KMS-11 (cell line): ENCODE results near the gene ABCC11.

ENCODE experiments used
- H2AFZ ChIP-seq: fragments of 200-600 bp; sonication (generic); 2 replicates; pipeline ENCODE4 v1.6.1; 2016; ENCODE audit warnings: antibody characterized with exemption, mixed run types, low read depth
- H3K27ac ChIP-seq: fragments of 200-600 bp; sonication (generic); 2 replicates; pipeline ENCODE4 v1.6.1; 2016; ENCODE audit warnings: mild to moderate bottlenecking, mixed run types
- H3K27me3 ChIP-seq: fragments of 200-600 bp; sonication (generic); 2 replicates; pipeline ENCODE4 v1.6.1; 2017; ENCODE audit warnings: mild to moderate bottlenecking, low read depth, mixed run types, moderate library complexity; ENCODE audit not compliant: insufficient read depth
- H3K36me3 ChIP-seq: fragments of 200-600 bp; sonication (generic); 2 replicates; pipeline ENCODE4 v1.6.1; 2017; ENCODE audit warnings: mild to moderate bottlenecking, mixed run types; ENCODE audit not compliant: insufficient read depth
- H3K4me1 ChIP-seq: fragments of 200-600 bp; sonication (generic); 2 replicates; pipeline ENCODE4 v1.6.1; 2016; ENCODE audit warnings: mild to moderate bottlenecking, low read depth, mixed run types; ENCODE audit not compliant: poor library complexity, severe bottlenecking
- H3K4me2 ChIP-seq: fragments of 200-600 bp; sonication (generic); 2 replicates; pipeline ENCODE4 v1.7.0; 2016; ENCODE audit warnings: mild to moderate bottlenecking, mixed run types
- H3K4me3 ChIP-seq: fragments of 200-600 bp; sonication (generic); IDR thresholded peaks from 2 replicates; pipeline ENCODE4 v1.6.1; 2017; ENCODE audit warnings: low read depth, low read length, mixed read lengths; ENCODE audit not compliant: insufficient read depth
- H3K79me2 ChIP-seq: fragments of 200-600 bp; sonication (generic); 2 replicates; pipeline ENCODE4 v1.6.1; 2016; ENCODE audit warnings: low read depth, mixed run types; ENCODE audit not compliant: insufficient read depth
- H3K9ac ChIP-seq: fragments of 200-600 bp; sonication (generic); 2 replicates; pipeline ENCODE4 v1.6.1; 2016; ENCODE audit warnings: mild to moderate bottlenecking, mixed run types
- H4K20me1 ChIP-seq: fragments of 200-600 bp; sonication (generic); 2 replicates; pipeline ENCODE4 v1.6.1; 2016; ENCODE audit warnings: mild to moderate bottlenecking, mixed run types; ENCODE audit not compliant: insufficient read depth
- TF ChIP-seq, protein P1 (sequence below): fragments of 200-600 bp; sonication (generic); conservative IDR thresholded peaks from 2 replicates; pipeline ENCODE4 v1.6.1; 2017; ENCODE audit warnings: low read depth, mild to moderate bottlenecking, antibody characterized with exemption, low read length, moderate library complexity, mixed read lengths

ABCC11 gene

DNA sequence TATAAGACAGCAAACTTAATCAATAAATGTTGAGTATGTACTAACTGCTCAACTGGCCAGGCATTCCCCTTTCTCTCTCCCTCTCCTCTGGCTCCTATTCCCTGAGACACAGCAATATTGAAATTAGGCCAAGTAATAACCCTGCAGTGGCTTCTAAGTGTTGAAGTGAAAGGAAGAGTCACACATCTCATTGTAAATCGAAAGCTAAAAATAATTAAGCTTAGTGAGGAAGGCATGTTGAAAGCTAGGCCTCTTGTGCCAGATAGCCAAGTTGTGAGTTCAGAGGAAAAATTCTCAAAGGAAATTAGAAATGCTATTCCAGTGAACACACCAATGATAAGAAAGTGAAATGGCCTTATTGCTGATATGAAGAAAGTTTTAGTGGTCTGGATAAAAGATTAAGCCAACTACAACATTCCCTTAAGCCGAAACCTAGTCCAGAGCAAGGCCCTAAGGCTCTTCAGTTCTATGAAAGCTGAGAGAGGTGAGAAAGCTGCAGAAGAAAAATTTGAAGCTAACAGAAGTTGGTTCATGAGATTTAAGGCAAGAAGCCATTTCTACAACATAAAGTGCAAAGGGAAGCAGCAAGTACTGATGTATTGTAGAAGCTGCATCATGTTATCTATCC, 35.4 kb upstream of the ABCC11 start:
- H3K4me3 ChIP-seq, result no peak overlapping the region
- H3K79me2 ChIP-seq, result no peaks in the 10 kb centered on the region
- H3K4me2 ChIP-seq, result no peak overlapping the region
- no peaks in the 10 kb centered on the region for H3K27me3 ChIP-seq
- no peak overlapping the region for H2AFZ ChIP-seq
- H3K4me1 ChIP-seq, result peaks cover 23% of the 10 kb centered on the region
- H3K27ac ChIP-seq, result no peak overlapping the region
- no peaks in the 10 kb centered on the region for H4K20me1 ChIP-seq
- TF ChIP-seq, protein P1, sequence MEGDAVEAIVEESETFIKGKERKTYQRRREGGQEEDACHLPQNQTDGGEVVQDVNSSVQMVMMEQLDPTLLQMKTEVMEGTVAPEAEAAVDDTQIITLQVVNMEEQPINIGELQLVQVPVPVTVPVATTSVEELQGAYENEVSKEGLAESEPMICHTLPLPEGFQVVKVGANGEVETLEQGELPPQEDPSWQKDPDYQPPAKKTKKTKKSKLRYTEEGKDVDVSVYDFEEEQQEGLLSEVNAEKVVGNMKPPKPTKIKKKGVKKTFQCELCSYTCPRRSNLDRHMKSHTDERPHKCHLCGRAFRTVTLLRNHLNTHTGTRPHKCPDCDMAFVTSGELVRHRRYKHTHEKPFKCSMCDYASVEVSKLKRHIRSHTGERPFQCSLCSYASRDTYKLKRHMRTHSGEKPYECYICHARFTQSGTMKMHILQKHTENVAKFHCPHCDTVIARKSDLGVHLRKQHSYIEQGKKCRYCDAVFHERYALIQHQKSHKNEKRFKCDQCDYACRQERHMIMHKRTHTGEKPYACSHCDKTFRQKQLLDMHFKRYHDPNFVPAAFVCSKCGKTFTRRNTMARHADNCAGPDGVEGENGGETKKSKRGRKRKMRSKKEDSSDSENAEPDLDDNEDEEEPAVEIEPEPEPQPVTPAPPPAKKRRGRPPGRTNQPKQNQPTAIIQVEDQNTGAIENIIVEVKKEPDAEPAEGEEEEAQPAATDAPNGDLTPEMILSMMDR, result no peak
- 0 out of 2 replicates have a peak, but pooled peaks cover 2% of the 10 kb centered on the region for H3K36me3 ChIP-seq
- H3K9ac ChIP-seq, result no peak overlapping the region

DNA sequence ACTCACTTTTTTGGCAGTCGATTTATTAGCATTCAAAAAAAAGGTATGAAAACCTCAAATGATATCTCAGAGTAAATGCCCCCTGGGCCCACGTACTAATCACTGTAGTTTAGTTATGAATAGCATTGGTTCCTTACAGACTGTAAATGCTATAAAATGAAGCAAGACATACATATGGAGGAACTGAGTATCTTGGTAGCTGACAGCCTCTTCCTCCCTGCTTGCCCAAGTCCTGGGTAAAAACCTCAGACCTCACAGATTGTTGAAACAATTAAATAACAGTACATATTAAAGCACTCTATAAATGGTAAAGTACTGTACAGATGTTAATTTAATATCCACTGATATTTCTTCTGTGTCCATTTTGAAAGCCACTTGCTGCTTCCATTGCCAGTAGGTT, 33.2 kb upstream of the ABCC11 start:
- Histone ChIP-seq H3K79me2 (no peaks in the 10 kb centered on the region), H4K20me1 (no peaks in the 10 kb centered on the region), H3K4me2 (no peak overlapping the region), H3K4me1 (peaks cover 17% of the 10 kb centered on the region), H3K36me3 (no peaks in the 10 kb centered on the region), H2AFZ (no peak overlapping the region), H3K27me3 (no peaks in the 10 kb centered on the region), H3K27ac (no peak overlapping the region), H3K4me3 (no peak overlapping the region), H3K9ac (no peak overlapping the region)
- TF ChIP-seq, protein P1, result no peak

DNA sequence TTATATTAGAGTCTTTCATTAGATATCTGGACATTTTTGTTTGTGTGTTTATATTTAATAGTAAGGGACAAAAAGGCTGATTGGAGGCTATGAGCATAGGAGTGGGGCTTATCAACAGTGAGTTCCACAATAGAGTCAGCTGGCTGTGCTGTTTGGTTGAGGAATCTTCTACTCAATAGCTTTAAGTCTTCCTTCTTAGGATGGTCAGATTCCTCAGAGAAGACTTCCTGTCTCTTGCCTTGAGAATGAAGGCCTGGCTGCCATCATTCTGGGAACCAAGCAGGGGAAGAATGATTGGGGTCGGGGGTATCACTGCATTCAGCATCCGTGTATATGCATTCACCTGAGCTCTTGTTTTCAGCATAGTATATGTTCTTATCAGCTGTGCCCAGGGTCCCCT, 31.9 kb upstream of the ABCC11 start:
- Histone ChIP-seq H3K4me3 (no peak overlapping the region), H3K27ac (no peak overlapping the region), H3K36me3 (no peaks in the 10 kb centered on the region), H3K27me3 (no peaks in the 10 kb centered on the region), H3K4me2 (no peak overlapping the region), H4K20me1 (no peaks in the 10 kb centered on the region), H3K9ac (no peak overlapping the region), H2AFZ (no peak overlapping the region), H3K4me1 (peaks cover 4% of the 10 kb centered on the region), H3K79me2 (no peaks in the 10 kb centered on the region)
- TF ChIP-seq, protein P1, result no peak

DNA sequence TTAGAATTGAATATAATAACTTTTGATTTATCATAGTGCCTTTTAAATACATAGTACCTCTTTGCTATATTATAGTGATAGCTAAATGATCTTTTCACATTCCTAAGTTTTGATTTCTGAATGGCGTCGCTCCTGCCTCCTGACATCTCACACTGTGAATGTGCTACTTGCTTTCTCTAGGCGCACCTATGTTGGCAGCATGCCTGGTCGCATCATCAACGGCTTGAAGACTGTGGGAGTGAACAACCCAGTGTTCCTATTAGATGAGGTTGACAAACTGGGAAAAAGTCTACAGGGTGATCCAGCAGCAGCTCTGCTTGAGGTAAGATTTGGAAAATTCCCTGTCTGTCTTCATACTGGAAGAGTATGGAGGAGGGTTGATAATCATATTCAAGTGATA, 29.8 kb upstream of the ABCC11 start:
- no peaks in the 10 kb centered on the region for H3K4me1 ChIP-seq
- no peaks in the 10 kb centered on the region for H3K79me2 ChIP-seq
- H3K4me2 ChIP-seq, result no peak overlapping the region
- H3K9ac ChIP-seq, result no peak overlapping the region
- no peak overlapping the region for H3K27ac ChIP-seq
- no peaks in the 10 kb centered on the region for H3K27me3 ChIP-seq
- H2AFZ ChIP-seq, result no peak overlapping the region
- TF ChIP-seq, protein P1, result no peak
- no peaks in the 10 kb centered on the region for H3K36me3 ChIP-seq
- H4K20me1 ChIP-seq, result no peaks in the 10 kb centered on the region
- no peak overlapping the region for H3K4me3 ChIP-seq
